CD4-positive, alpha-beta T cell (primary cell): Measurements from ENCODE around the gene GMEB2. TPM values are rescaled to one million over a fixed set of nuclear protein-coding genes. Genes with fewer than 3 reads are reported as not detected.

ENCODE experiments used
- ATAC-seq: fragments of 200-7000 bp; cut with Tn5 transposase; one replicate; pipeline ENCODE4 v1.10.0; 2022; ENCODE audit warnings: mild to moderate bottlenecking; ENCODE audit not compliant: poor library complexity
- CTCF ChIA-PET: fragments of 350-600 bp; sonication (Branson Sonifier 250); formaldehyde crosslinking; loops from one replicate; lab custom pipeline; 2021; ENCODE audit warnings: antibody characterized with exemption, inconsistent platforms; lab: Charles Lee
- POLR2A ChIA-PET: fragments of 350-600 bp; sonication (Branson Sonifier 250); formaldehyde crosslinking; loops from one replicate; lab custom pipeline; 2021; ENCODE audit warnings: antibody characterized with exemption, inconsistent platforms; lab: Charles Lee
- DNase-seq, 14 experiments: peaks; one replicate each; pipeline ENCODE4 v3.0.0-alpha.2; 2013 to 2020; ENCODE audit warnings: mixed read lengths in 2 of 14
- H3K27ac ChIP-seq, 2 donors: one replicate each; pipeline versions ENCODE4 v1.5.1 to v1.7.0; 2013; ENCODE audit warnings: low read length in 2 of 2, low read depth in 1 of 2, mild to moderate bottlenecking in 1 of 2
- H3K27me3 ChIP-seq, 2 experiments: 1 replicate in 1 of 2; 2 replicates in 1 of 2; pipeline versions ENCODE4 v1.6.1 to v1.7.0; 2013; ENCODE audit warnings: low read length in 2 of 2, control low read depth in 1 of 2, mild to moderate bottlenecking in 1 of 2, moderate library complexity in 1 of 2; ENCODE audit not compliant: insufficient read depth in 2 of 2, control insufficient read depth in 1 of 2
- H3K36me3 ChIP-seq: one replicate; pipeline ENCODE4 v1.6.1; 2013; ENCODE audit warnings: low read length, control low read depth; ENCODE audit not compliant: insufficient read depth
- H3K4me1 ChIP-seq: one replicate; pipeline ENCODE4 v1.6.1; 2013; ENCODE audit warnings: low read length, control low read depth; ENCODE audit not compliant: insufficient read depth
- H3K4me3 ChIP-seq: one replicate; pipeline ENCODE4 v1.5.1; 2013; ENCODE audit warnings: mild to moderate bottlenecking, low read length, moderate library complexity
- H3K9me3 ChIP-seq, 2 experiments: 1 replicate in 1 of 2; 2 replicates in 1 of 2; pipeline versions ENCODE4 v1.6.1 to v1.7.0; 2013; ENCODE audit warnings: low read length in 2 of 2, mild to moderate bottlenecking in 2 of 2, control low read depth in 1 of 2, moderate library complexity in 1 of 2; ENCODE audit not compliant: control insufficient read depth in 1 of 2, insufficient read depth in 1 of 2
- H3K27ac Mint-ChIP-seq: one replicate; pipeline ENCODE4 v1.8.0; 2020; ENCODE audit warnings: mixed read lengths
- H3K27me3 Mint-ChIP-seq: one replicate; pipeline ENCODE4 v1.8.0; 2021; ENCODE audit warnings: mixed read lengths
- H3K36me3 Mint-ChIP-seq: one replicate; pipeline ENCODE4 v1.8.0; 2021; ENCODE audit warnings: low read depth, mixed read lengths
- H3K4me1 Mint-ChIP-seq: one replicate; pipeline ENCODE4 v1.8.0; 2021; ENCODE audit warnings: low read depth, mixed read lengths
- H3K4me3 Mint-ChIP-seq: one replicate; pipeline ENCODE4 v1.8.0; 2020; ENCODE audit warnings: mild to moderate bottlenecking, mixed read lengths
- H3K9me3 Mint-ChIP-seq: one replicate; pipeline ENCODE4 v1.8.0; 2020; ENCODE audit warnings: mixed read lengths
- intact Hi-C, 2 experiments: fragments of 100-400 bp; cut with DNase I in 1 of 2; cut with micrococcal nuclease in 1 of 2; formaldehyde crosslinking; loops; one replicate each; pipeline versions ENCODE4 v1.15.1 to v1.9.0; 2023 to 2025; cut with DNase I, micrococcal nuclease
- total RNA-seq, 174 experiments: library from RNA in 2 of 174; stranded (reverse) in 2 of 174; gene quantifications; one replicate each; pipeline ENCODE4 v1.2.3 and lab custom pipeline; 2021 to 2026
- TF ChIP-seq, protein P1 (sequence below): fragments of 200-600 bp; IDR thresholded peaks from one replicate; pipeline ENCODE4 v1.8.0; 2022; ENCODE audit warnings: antibody characterized with exemption, mild to moderate bottlenecking

GMEB2 gene
- total RNA-seq, 2 experiments from 2014 or later: 32.9 to 34.0 TPM

- no peak overlapping the region for H3K4me3 ChIP-seq
- no peak overlapping the region for H3K4me3 Mint-ChIP-seq
- TF ChIP-seq, protein P1, sequence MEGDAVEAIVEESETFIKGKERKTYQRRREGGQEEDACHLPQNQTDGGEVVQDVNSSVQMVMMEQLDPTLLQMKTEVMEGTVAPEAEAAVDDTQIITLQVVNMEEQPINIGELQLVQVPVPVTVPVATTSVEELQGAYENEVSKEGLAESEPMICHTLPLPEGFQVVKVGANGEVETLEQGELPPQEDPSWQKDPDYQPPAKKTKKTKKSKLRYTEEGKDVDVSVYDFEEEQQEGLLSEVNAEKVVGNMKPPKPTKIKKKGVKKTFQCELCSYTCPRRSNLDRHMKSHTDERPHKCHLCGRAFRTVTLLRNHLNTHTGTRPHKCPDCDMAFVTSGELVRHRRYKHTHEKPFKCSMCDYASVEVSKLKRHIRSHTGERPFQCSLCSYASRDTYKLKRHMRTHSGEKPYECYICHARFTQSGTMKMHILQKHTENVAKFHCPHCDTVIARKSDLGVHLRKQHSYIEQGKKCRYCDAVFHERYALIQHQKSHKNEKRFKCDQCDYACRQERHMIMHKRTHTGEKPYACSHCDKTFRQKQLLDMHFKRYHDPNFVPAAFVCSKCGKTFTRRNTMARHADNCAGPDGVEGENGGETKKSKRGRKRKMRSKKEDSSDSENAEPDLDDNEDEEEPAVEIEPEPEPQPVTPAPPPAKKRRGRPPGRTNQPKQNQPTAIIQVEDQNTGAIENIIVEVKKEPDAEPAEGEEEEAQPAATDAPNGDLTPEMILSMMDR: no peak
- H3K27me3 Mint-ChIP-seq: no peaks in the 10 kb centered on the region
- no peaks in the 10 kb centered on the region for H3K27me3 ChIP-seq
- no peaks in the 10 kb centered on the region for H3K9me3 Mint-ChIP-seq
- ChIA-PET CTCF (no interaction called here), POLR2A (interaction anchor here (1.0 kb wide), 1 partner anchor 19 kb away, joined by 4 read pairs; no protein-coding TSS in a partner anchor)
- peaks cover 23% of the 10 kb centered on the region for H3K4me1 Mint-ChIP-seq
- H3K36me3 Mint-ChIP-seq: peaks cover 37% of the 10 kb centered on the region
- H3K27ac Mint-ChIP-seq: no peak overlapping the region
- DNase-seq (no peak), ATAC-seq (no peak)
- peaks cover 18% of the 10 kb centered on the region for H3K4me1 ChIP-seq
- peaks cover 28% of the 10 kb centered on the region for H3K36me3 ChIP-seq
- intact Hi-C loops: no loop called here
- no peaks in the 10 kb centered on the region for H3K9me3 ChIP-seq
- no peak overlapping the region for H3K27ac ChIP-seq
These were observed 39.6 kb downstream of the GMEB2 start for GRCh38 chr20:63587256-63587655.

DNA sequence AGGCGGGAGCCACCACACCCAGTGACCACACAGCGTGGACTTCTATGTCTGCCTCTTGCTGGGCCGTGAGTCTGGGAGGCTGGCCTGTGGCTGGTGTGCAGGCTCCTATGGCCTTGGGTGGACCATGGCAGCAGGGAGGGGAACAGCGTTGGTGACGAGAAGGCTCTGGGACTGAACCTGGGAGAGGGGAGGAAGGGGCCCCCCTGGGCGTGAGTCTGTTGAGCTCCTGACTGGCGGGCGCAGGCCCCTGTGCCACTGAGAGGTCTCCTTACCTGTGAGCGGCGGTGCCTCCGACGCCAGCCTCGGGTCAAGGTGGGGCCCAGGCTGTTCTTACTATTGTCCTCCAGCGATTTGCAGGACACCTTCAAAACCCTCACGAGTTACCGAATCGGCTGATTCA, 40.1 kb downstream of the GMEB2 start:
- POLR2A ChIA-PET: no interaction called here
- no peak overlapping the region for H3K4me3 ChIP-seq
- H3K27ac ChIP-seq: no peak overlapping the region
- peaks cover 18% of the 10 kb centered on the region for H3K4me1 ChIP-seq
- H3K36me3 ChIP-seq: peaks cover 24% of the 10 kb centered on the region
- H3K4me1 Mint-ChIP-seq: peaks cover 23% of the 10 kb centered on the region
- DNase-seq (no peak), ATAC-seq (no peak)
- no peak overlapping the region for H3K4me3 Mint-ChIP-seq
- no peak overlapping the region for H3K27ac Mint-ChIP-seq
- TF ChIP-seq, protein P1: no peak
- H3K9me3 ChIP-seq: no peaks in the 10 kb centered on the region
- intact Hi-C loops: no loop called here
- CTCF ChIA-PET: no interaction called here
- H3K27me3 Mint-ChIP-seq: no peaks in the 10 kb centered on the region
- H3K36me3 Mint-ChIP-seq: peaks cover 32% of the 10 kb centered on the region
- no peaks in the 10 kb centered on the region for H3K9me3 Mint-ChIP-seq
- H3K27me3 ChIP-seq: no peaks in the 10 kb centered on the region

DNA sequence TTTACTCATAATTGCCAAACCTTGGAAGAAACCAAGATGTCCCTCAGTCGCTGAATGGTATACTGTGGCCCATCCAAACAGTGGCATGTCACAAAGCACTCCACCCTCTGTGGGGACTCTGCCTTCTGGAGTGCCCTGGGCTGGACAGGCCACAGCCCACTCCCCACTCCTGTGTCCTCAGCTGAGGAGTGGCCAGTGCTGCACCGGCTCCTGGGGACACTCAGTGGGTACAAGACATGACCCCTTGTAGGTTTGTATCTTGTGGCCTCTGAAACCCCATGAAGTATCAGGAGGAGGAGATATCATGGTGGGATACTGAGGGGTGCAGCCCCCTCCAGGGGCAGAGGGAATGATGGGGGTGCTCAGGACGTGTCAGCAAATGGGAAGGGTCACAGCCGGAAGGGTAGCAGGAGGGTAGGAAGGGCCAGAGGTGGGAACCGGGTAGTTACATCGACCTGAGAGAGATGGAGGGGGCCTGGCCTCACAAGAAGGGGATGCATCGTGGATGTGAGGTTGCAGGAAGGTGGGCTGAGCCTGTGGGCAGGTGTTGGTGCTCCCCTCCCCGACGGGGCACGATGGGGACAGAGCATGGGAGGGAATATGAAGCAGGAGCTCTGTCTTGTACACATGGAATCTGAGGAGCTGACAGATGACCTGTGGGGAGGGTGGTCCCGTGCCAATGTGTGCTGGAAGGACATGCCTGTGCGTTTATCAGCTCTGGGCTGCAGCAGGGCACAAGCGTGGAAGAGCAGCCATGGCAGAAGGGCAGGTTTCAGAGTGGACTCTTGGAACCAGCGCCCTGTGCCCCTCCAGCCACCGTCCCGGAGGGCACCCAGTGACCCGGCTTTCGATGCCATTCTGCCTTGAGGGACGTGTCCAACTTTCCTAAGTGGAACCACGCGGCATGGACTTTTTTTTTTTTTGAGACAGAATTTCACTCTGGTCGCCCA, 41.0 kb downstream of the GMEB2 start:
- Mint-ChIP-seq H3K9me3 (no peaks in the 10 kb centered on the region), H3K36me3 (peaks cover 23% of the 10 kb centered on the region), H3K4me3 (no peak overlapping the region), H3K27me3 (no peaks in the 10 kb centered on the region), H3K4me1 (peaks cover 25% of the 10 kb centered on the region), H3K27ac (no peak overlapping the region)
- H3K9me3 ChIP-seq: no peaks in the 10 kb centered on the region
- peaks cover 15% of the 10 kb centered on the region for H3K36me3 ChIP-seq
- ATAC-seq (no peak), DNase-seq (no peak)
- H3K27me3 ChIP-seq: no peaks in the 10 kb centered on the region
- intact Hi-C loops: no loop called here
- ChIA-PET POLR2A (no interaction called here), CTCF (no interaction called here)
- H3K27ac ChIP-seq: no peak overlapping the region
- TF ChIP-seq, protein P1: no peak
- no peak overlapping the region for H3K4me3 ChIP-seq
- H3K4me1 ChIP-seq: peaks cover 22% of the 10 kb centered on the region
